Activated naive CD4-positive, alpha-beta T cell treated with anti-CD3 and anti-CD28 coated beads, Interleukin-2, amount 10 ng/mL, durations not matched to agents 7 days and 5 days (primary cell): ENCODE measurements around the gene ST8SIA4.
A peak's percentile ranks its signal among the peaks of the same experiment; 100 is the strongest.

Experiments used
- CTCF ChIA-PET: fragments of 350-600 bp; sonication (Branson Sonifier 250); formaldehyde crosslinking; loops from one replicate; lab custom pipeline; 2021; ENCODE audit warnings: antibody characterized with exemption; lab: Charles Lee
- DNase-seq: peaks from one replicate; pipeline ENCODE4 v3.0.0-alpha.2; 2020
- H3K27ac Mint-ChIP-seq: one replicate; pipeline ENCODE4 v1.8.0; 2021; ENCODE audit warnings: mild to moderate bottlenecking, moderate library complexity, mixed read lengths
- H3K27me3 Mint-ChIP-seq: one replicate; pipeline ENCODE4 v1.8.0; 2021; ENCODE audit warnings: mild to moderate bottlenecking, mixed read lengths
- H3K36me3 Mint-ChIP-seq: one replicate; pipeline ENCODE4 v1.8.0; 2021; ENCODE audit warnings: mixed read lengths
- H3K4me1 Mint-ChIP-seq: one replicate; pipeline ENCODE4 v1.8.0; 2021; ENCODE audit warnings: mixed read lengths
- H3K4me3 Mint-ChIP-seq: one replicate; pipeline ENCODE4 v1.8.0; 2021; ENCODE audit warnings: mild to moderate bottlenecking, moderate library complexity, mixed read lengths
- H3K9me3 Mint-ChIP-seq: one replicate; pipeline ENCODE4 v1.8.0; 2021; ENCODE audit warnings: mixed read lengths

The ST8SIA4 gene, protein sequence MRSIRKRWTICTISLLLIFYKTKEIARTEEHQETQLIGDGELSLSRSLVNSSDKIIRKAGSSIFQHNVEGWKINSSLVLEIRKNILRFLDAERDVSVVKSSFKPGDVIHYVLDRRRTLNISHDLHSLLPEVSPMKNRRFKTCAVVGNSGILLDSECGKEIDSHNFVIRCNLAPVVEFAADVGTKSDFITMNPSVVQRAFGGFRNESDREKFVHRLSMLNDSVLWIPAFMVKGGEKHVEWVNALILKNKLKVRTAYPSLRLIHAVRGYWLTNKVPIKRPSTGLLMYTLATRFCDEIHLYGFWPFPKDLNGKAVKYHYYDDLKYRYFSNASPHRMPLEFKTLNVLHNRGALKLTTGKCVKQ

DNA sequence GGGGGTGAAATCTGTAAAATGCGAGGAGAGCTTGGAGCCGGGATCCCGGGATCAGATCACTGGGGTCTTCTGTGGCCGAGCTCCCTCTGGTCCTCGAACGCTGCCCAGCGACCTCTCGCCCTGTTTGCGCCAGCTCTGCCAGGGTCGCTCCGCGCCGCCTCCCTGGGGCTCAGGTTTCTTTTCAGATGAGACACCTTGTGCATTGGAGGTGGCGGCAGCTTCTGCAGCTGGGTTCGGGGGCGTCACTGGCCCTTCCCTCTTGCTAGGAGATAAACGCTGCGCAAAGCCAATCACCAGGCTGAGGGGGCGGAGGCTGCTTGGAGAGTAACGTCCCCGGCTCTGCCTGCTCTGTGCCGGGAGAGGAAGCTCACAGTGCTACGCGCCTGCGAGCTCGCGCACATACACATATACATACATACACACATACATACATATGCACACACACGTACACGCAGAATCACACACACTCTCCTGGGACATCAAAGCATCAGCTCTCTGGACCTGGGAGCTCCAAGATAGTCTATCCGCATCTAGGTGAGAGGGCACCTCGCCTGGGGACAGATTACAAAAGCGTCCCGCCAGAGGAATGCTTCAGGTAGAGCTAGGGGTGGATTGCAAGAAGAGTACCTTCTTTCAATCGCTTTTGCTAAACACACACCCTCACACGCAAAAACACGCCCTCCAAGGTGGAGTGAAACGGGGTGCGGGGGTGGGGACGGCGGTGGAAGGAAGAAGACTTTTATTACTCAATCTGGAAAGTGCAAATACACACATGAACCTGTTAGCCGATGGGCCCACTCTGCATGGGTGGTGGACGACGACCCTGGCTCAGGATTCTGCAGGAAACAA lies at the start of gene ST8SIA4:
TSS of gene ST8SIA4 (minus strand) at position 244 of the 849 bp plus-strand sequence. CDS start 327 bp downstream, outside the sequence.
- Mint-ChIP-seq H3K4me3 (peak within 1 kb of the TSS; percentile 99), H3K9me3 (no peaks in the 10 kb centered on the region), H3K27ac (peak within 1 kb of the TSS; percentile 99), H3K36me3 (peaks cover 26% of the 10 kb centered on the region), H3K27me3 (no peaks in the 10 kb centered on the region), H3K4me1 (peaks cover 52% of the 10 kb centered on the region)
- CTCF ChIA-PET, result interaction anchor here (0.7 to 4.2 kb wide), 9 partner anchors 11 to 205 kb away, joined by 3 to 31 read pairs (median 4); no protein-coding TSS in a partner anchor
- peak; percentile 97 for DNase-seq

DNA sequence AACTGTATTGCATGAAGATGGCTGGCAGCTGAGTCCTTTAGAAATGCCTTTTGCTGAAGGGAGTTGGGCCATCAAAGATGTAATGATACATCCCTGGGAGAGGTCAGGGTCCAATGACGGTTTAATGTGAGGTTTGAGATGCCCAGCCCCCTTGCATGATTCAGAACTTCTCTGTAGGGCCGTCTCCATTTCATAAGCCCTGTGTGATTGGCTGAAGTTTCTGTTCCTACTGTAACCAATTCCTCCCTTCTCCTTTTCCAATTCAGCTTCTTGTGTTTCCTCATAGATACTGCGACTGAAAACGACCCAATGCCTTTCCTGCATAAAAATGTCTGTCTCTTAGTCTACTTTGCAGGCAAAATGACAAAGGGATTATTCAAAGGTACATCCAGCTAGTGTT lies 47.9 kb upstream of the ST8SIA4 start:
- Mint-ChIP-seq H3K9me3 (peaks cover 8% of the 10 kb centered on the region), H3K27me3 (no peaks in the 10 kb centered on the region), H3K4me3 (no peak overlapping the region), H3K36me3 (no peaks in the 10 kb centered on the region), H3K27ac (no peak overlapping the region), H3K4me1 (no peaks in the 10 kb centered on the region)
- no peak for DNase-seq
- CTCF ChIA-PET, result no interaction called here

DNA sequence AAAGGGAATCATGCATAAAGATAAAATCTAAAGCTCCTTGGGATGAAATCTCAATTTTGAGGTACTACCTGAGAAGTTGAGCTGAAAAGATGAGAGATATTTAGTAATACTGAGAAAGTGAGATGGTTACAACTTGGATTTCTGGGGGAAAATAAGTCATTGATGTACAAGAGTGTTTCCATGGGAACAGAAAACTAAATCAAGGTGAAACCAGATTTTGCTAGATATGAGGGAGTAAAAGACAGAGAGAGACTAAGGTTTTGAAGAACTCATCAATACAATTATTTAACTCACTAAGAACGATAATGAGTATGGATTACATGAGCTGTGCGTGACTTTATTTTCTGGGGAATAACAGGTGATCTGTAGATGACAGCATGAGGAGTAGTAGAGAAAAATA lies 10.2 kb upstream of the ST8SIA4 start:
- H3K4me1 Mint-ChIP-seq, result peaks cover 7% of the 10 kb centered on the region
- no peak for DNase-seq
- H3K27me3 Mint-ChIP-seq, result no peaks in the 10 kb centered on the region
- H3K9me3 Mint-ChIP-seq, result no peaks in the 10 kb centered on the region
- CTCF ChIA-PET, result no interaction called here
- H3K4me3 Mint-ChIP-seq, result no peak overlapping the region
- H3K27ac Mint-ChIP-seq, result no peak overlapping the region
- H3K36me3 Mint-ChIP-seq, result peaks cover 2% of the 10 kb centered on the region

DNA sequence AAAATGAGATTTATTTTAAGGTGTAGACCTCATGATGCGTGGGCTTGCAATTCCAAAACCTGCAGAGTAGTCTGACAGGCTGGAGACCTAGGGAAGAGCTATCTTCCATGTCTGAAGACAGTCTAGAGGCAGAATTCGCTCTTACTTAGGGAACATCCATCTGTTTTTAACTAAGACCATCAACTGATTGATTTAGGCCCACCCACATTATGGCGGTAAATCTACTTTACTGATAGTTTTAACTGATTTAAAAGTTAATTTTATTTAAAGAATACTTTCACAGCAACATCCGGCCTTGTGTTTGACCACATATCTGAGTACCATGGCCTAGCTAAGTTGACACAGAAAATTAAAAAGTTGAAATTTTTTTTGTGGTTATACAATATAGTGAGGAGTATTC lies 6.0 kb upstream of the ST8SIA4 start:
- Mint-ChIP-seq H3K27ac (no peak overlapping the region), H3K9me3 (no peaks in the 10 kb centered on the region), H3K36me3 (peaks cover 5% of the 10 kb centered on the region), H3K27me3 (no peaks in the 10 kb centered on the region), H3K4me3 (no peak overlapping the region), H3K4me1 (peaks cover 39% of the 10 kb centered on the region)
- CTCF ChIA-PET, result no interaction called here
- DNase-seq, result no peak

DNA sequence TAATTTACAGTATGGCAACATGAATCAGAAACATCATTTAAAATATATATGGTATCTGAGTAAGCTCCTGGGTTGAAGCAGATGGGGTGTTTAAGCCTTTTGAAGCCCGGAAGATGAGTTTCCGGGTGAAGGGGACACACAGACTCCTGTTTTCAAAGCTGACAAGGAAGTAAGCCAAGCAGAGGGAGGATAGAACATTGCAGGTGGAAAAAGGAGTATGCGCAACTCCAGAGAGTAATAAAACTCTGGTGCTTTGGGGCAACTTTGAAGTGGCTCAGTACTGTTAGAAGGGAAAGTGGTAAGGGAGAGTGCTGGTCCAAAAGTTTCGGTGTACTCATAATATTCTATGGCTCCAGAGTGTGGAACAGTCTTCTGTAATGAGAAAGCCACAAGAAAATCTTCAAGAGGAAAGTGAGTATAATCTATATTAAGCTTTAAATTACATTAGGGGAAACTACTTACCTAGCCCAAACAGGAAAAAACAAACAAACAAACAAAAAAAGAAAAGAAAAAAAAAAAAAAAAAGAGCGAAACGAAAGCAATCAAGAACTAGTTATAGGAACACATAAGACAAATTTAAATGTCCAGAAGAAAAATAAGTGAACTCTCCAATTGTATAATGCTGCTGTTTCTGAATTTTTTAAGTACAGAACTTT lies 2.3 kb upstream of the ST8SIA4 start:
- Mint-ChIP-seq H3K27ac (peak overlapping the region; percentile 99), H3K36me3 (peaks cover 13% of the 10 kb centered on the region), H3K4me1 (peaks cover 36% of the 10 kb centered on the region), H3K4me3 (peak overlapping the region; percentile 99), H3K9me3 (no peaks in the 10 kb centered on the region), H3K27me3 (no peaks in the 10 kb centered on the region)
- peak; percentile 33 for DNase-seq
- CTCF ChIA-PET, result interaction anchor here (1.0 to 1.4 kb wide), 2 partner anchors 20 to 131 kb away, joined by 3 to 5 read pairs; no protein-coding TSS in a partner anchor

DNA sequence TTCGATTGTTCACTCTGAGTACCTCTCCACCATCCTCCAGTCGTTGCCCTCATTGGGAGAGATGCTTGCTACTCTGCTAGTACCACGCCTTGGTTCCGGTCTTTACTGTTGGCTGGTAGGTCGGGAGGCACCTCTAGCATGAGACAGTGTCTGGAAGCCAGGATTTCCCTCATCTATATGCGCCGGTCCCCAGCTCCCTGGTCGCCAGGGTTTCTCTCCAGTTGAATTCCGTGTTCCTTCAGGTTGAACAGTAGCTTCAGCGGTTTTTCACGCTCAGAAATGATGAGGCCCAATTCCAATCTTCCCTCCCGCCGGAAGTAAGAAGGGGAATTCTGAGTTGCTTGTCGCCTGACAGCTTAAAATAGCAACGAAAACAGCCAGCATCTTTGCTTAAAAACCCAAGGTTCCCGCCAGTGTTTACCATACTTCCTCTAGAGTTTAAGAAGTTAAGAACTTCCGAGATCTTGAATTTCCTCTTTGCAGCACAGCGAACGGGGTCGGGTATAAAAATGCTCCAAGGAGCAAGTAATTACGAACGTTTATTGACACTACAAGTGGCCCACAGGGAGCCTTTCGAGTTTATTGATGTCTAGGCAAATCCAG lies 1.3 kb upstream of the ST8SIA4 start:
- CTCF ChIA-PET, result interaction anchor here (1.0 to 1.4 kb wide), 2 partner anchors 21 to 130 kb away, joined by 3 to 5 read pairs; no protein-coding TSS in a partner anchor
- DNase-seq, result peak; percentile 72
- Mint-ChIP-seq H3K4me1 (peaks cover 43% of the 10 kb centered on the region), H3K4me3 (peak overlapping the region; percentile 99), H3K9me3 (no peaks in the 10 kb centered on the region), H3K27ac (peak overlapping the region; percentile 99), H3K36me3 (peaks cover 20% of the 10 kb centered on the region), H3K27me3 (no peaks in the 10 kb centered on the region)

DNA sequence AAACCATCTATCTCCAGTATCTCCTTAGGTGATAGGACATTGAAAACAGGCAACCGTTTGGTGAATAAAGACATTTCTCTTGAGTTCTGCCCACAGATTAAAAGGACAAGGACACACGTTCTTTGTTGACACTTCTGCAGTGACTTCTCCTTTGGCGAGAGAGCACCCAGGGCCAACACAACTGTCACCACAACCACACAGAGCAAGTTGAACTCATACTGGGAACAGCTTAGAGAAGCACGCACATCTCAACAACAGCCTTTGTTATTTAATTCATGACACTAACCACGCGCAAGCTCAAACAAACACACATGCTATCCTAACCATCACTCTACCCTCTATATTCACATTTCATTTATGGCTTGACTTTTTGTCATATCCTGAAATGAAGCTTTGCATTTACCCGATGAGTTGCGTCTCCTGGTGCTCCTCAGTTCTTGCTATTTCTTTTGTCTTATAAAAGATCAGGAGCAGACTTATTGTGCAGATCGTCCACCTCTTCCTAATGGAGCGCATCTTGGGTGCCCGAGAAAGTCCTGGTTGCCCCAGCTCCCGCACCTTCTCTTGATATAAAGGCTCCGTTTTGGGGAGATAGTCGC lies 543 bp downstream of the ST8SIA4 start:
- Mint-ChIP-seq H3K4me3 (peak overlapping the region; percentile 99), H3K27me3 (no peaks in the 10 kb centered on the region), H3K27ac (peak overlapping the region; percentile 99), H3K9me3 (no peaks in the 10 kb centered on the region), H3K4me1 (peaks cover 53% of the 10 kb centered on the region), H3K36me3 (peaks cover 28% of the 10 kb centered on the region)
- CTCF ChIA-PET, result interaction anchor here (0.7 to 4.2 kb wide), 11 partner anchors 10 to 280 kb away, joined by 3 to 31 read pairs (median 4); no protein-coding TSS in a partner anchor
- peak; percentile 35 for DNase-seq

DNA sequence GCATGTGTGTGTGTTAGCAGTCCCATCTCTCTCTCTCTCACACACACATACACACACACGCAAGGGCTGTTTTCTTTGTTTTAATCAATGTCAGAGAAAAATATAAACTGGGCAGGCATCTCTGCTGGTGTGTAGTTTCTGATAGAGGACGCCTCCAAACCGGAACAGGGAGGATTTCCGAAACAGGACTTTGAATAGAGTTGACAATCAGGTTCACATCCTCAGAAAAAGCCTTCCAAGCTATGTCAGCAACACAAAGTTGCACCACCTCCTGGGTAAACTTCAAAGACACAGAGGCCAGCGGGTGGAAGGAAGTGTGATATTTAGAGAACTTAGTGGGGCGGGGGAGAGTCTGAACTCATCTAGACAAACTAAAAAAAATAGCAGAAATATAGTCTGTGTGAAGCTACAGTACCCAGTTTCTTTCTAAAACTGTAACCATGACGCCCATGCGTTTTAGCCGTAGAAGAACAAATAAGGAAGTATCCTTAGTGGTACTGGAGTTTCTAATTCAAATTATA lies 1.2 kb downstream of the ST8SIA4 start:
- H3K27me3 Mint-ChIP-seq, result no peaks in the 10 kb centered on the region
- CTCF ChIA-PET, result interaction anchor here (0.9 to 4.2 kb wide), 11 partner anchors 13 to 279 kb away, joined by 3 to 31 read pairs (median 4); no protein-coding TSS in a partner anchor
- DNase-seq, result peak; percentile 78
- peak overlapping the region; percentile 99 for H3K27ac Mint-ChIP-seq
- no peaks in the 10 kb centered on the region for H3K9me3 Mint-ChIP-seq
- peaks cover 53% of the 10 kb centered on the region for H3K4me1 Mint-ChIP-seq
- H3K4me3 Mint-ChIP-seq, result peak overlapping the region; percentile 99
- peaks cover 30% of the 10 kb centered on the region for H3K36me3 Mint-ChIP-seq

DNA sequence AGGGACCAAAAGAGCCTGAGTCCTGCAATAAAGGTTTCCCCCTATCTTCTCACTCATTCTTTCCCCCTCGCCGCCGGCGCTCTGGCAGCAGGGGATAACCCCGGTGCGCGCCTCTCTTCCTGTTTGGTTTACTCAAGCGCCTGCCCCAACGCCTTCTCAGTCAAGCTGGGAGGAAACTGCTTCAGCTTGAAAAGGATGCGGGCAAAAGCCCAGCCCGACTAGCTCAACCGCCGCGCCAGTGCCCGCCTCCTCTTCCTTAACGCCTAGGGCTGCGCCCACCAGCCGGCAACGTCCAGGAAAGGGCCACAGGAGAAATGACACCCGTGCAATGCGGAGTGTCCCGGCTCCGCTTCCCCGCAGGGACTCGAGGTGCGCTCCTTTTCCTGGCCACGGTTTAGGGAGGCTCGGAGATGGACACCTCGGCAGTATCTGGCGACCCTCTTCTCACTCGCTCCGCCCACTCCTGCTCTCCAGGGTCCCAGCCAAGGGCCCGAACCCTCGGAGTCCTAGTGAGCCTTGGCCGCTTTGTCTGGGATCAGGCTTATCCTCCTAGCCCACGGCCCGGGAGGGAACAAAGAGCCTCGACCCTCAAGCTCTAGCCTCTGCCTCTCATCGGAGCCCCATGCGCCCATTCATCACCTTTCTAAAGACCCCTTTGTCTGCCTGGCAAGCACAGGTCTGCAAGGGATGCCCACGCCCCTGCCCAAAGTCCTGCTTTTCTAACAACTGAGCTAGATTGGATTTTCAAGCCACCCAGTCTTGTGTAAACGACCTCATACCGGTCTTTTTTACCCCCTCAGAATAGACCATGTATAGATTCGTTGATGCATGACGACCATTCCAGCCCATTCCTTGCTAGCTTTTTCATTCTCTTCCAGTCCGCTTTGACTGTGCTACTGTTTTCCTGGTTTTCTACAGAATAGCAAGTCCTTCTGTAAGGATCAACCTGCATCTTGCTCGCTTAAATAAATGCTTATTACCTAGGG lies 2.0 kb downstream of the ST8SIA4 start:
- CTCF ChIA-PET, result interaction anchor here (0.9 to 4.2 kb wide), 11 partner anchors 9 to 278 kb away, joined by 3 to 31 read pairs (median 8); no protein-coding TSS in a partner anchor
- Mint-ChIP-seq H3K4me3 (peak overlapping the region; percentile 99), H3K27ac (peak overlapping the region; percentile 99), H3K27me3 (no peaks in the 10 kb centered on the region), H3K36me3 (peaks cover 31% of the 10 kb centered on the region), H3K9me3 (peaks cover 2% of the 10 kb centered on the region), H3K4me1 (peaks cover 52% of the 10 kb centered on the region)
- peak; percentile 93 for DNase-seq

DNA sequence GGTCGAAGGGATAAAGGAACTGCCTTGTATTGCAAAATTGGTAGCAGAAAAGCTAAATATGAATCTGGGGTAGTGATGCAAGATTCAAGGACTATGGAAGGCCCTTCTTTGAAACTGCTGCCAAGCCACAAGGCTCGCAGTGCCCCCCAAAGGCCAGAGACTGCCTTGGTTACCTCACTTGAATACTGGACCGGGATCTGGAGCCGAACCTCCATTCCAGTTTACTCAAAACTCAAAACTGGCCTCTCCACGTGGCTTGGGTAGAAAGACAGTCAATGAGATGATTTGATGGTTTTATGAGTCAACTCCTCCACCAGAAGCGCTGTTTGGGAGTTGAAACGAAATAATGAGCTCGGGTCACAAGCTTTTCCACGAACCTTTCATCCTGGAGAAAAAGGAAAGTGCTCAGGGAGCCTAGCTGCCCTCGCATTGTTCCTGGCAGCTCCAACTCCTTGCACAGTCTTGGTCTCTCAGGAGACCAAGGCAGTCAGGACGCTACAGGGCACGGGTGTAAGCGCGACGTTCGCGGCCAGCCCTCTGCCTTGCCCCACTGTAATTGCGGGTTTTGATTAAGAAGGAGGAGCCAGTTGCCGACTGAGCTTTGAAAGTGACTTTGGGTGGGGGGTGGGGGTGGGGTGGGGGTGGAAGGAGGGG lies 2.8 kb downstream of the ST8SIA4 start:
- H3K4me1 Mint-ChIP-seq, result peaks cover 53% of the 10 kb centered on the region

DNA sequence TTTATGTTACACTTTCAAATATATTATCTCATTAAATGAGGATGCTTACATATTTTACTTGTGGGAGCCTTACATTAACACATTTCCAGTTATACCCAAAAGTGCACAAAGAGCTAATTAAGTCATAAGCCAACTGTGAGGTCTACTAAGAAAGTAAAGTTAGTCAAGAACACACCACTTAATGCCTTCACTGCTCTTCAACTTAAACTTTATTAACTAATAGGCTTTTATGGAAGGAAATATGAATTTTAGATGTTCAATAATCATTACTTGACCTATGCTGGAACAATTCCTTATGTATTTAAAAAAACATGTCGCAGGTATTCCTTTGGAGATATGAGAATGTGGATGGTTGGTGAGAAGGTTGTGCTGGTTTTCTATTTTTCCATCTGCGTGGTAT lies 3.4 kb downstream of the ST8SIA4 start:
- Mint-ChIP-seq H3K27me3 (no peaks in the 10 kb centered on the region), H3K4me1 (peaks cover 49% of the 10 kb centered on the region), H3K9me3 (peaks cover 2% of the 10 kb centered on the region), H3K36me3 (peaks cover 44% of the 10 kb centered on the region), H3K4me3 (peak overlapping the region; percentile 99), H3K27ac (peak overlapping the region; percentile 99)
- DNase-seq, result no peak
- CTCF ChIA-PET, result interaction anchor here (1.3 to 4.2 kb wide), 7 partner anchors 8 to 273 kb away, joined by 3 to 31 read pairs (median 10); no protein-coding TSS in a partner anchor

More for the DNA sequence above, 2.8 kb downstream of the ST8SIA4 start:
- peak overlapping the region; percentile 99 for H3K27ac Mint-ChIP-seq
- H3K9me3 Mint-ChIP-seq, result peaks cover 2% of the 10 kb centered on the region
- CTCF ChIA-PET, result interaction anchor here (1.3 to 4.2 kb wide), 9 partner anchors 8 to 277 kb away, joined by 3 to 31 read pairs (median 9); no protein-coding TSS in a partner anchor
- peak overlapping the region; percentile 99 for H3K4me3 Mint-ChIP-seq
- no peaks in the 10 kb centered on the region for H3K27me3 Mint-ChIP-seq
- DNase-seq, result peak; percentile 51
- H3K36me3 Mint-ChIP-seq, result peaks cover 40% of the 10 kb centered on the region
